HL-60 (cell line): ENCODE measurements around the gene MAGI2.

Experiments used
- CTCF ChIP-seq: IDR thresholded peaks from one replicate; pipeline ENCODE4 v1.5.1; 2011; ENCODE audit warnings: low read length, control low read depth, inconsistent platforms; ENCODE audit not compliant: insufficient read depth
- GABPA ChIP-seq: IDR thresholded peaks from 2 replicates; pipeline ENCODE4 v1.6.1; 2012; ENCODE audit warnings: low read depth
- POLR2AphosphoS5 ChIP-seq: IDR thresholded peaks from 2 replicates; pipeline ENCODE4 v1.6.1; 2012; ENCODE audit warnings: low read depth
- REST ChIP-seq: IDR thresholded peaks from 2 replicates; pipeline ENCODE4 v1.6.1; 2012; ENCODE audit warnings: low read depth; ENCODE audit not compliant: insufficient replicate concordance
- SPI1 ChIP-seq: IDR thresholded peaks from 2 replicates; pipeline ENCODE4 v1.6.1; 2012; ENCODE audit warnings: low read depth, mild to moderate bottlenecking, borderline replicate concordance

- no peak for TF ChIP-seq CTCF
- no peak for TF ChIP-seq POLR2AphosphoS5
- TF ChIP-seq SPI1, result no peak
- TF ChIP-seq REST, result no peak
- TF ChIP-seq GABPA, result no peak
These were observed 1231.3 kb downstream of the MAGI2 start for GRCh38 chr7:78222001-78222751.
